ENCODE measurements around the gene F9.

Gene F9

GRCh38 chrX:139538907-139539790, 8.6 kb downstream of the F9 start:
- Histone ChIP-seq H3K27me3 (replicated peaks; ENCODE audit: control insufficient read depth, insufficient read depth, low read length, poor library complexity, severe bottlenecking) (no peaks in the 10 kb centered on the region), H3K36me3 (ENCODE audit: control insufficient read depth, insufficient read depth, low read length) (no peaks in the 10 kb centered on the region), H3K4me1 (ENCODE audit: control insufficient read depth, insufficient read depth, low read length, poor library complexity, severe bottlenecking) (no peaks in the 10 kb centered on the region), H3K4me3 (ENCODE audit: insufficient read depth, low read depth, low read length, poor library complexity, severe bottlenecking) (no peak overlapping the region), H3K9me3 (ENCODE audit: control insufficient read depth, low read length) (no peaks in the 10 kb centered on the region), H3K27ac (ENCODE audit: insufficient read depth, low read length, poor library complexity, severe bottlenecking) (no peak overlapping the region)
- DNase-seq, result no peak

- H3K9me3 ChIP-seq (ENCODE audit: control insufficient read depth, low read length), result no peaks in the 10 kb centered on the region
- H3K27ac ChIP-seq (ENCODE audit: insufficient read depth, low read length, poor library complexity, severe bottlenecking), result no peak overlapping the region
- no peaks in the 10 kb centered on the region for H3K27me3 ChIP-seq (replicated peaks; ENCODE audit: control insufficient read depth, insufficient read depth, low read length, poor library complexity, severe bottlenecking)
- no peaks in the 10 kb centered on the region for H3K4me1 ChIP-seq (ENCODE audit: control insufficient read depth, insufficient read depth, low read length, poor library complexity, severe bottlenecking)
- no peaks in the 10 kb centered on the region for H3K36me3 ChIP-seq (ENCODE audit: control insufficient read depth, insufficient read depth, low read length)
- H3K4me3 ChIP-seq (ENCODE audit: insufficient read depth, low read depth, low read length, poor library complexity, severe bottlenecking), result no peak overlapping the region
- DNase-seq, result no peak
These were observed 12.1 kb downstream of the F9 start for GRCh38 chrX:139542652-139543051.

GRCh38 chrX:139543920-139544319, 13.4 kb downstream of the F9 start:
- Histone ChIP-seq H3K4me1 (ENCODE audit: control insufficient read depth, insufficient read depth, low read length, poor library complexity, severe bottlenecking) (no peaks in the 10 kb centered on the region), H3K4me3 (ENCODE audit: insufficient read depth, low read depth, low read length, poor library complexity, severe bottlenecking) (no peak overlapping the region), H3K27ac (ENCODE audit: insufficient read depth, low read length, poor library complexity, severe bottlenecking) (no peak overlapping the region), H3K36me3 (ENCODE audit: control insufficient read depth, insufficient read depth, low read length) (no peaks in the 10 kb centered on the region), H3K9me3 (ENCODE audit: control insufficient read depth, low read length) (no peaks in the 10 kb centered on the region), H3K27me3 (replicated peaks; ENCODE audit: control insufficient read depth, insufficient read depth, low read length, poor library complexity, severe bottlenecking) (no peaks in the 10 kb centered on the region)
- DNase-seq, result no peak

- Histone ChIP-seq H3K27ac (ENCODE audit: insufficient read depth, low read length, poor library complexity, severe bottlenecking) (no peak overlapping the region), H3K27me3 (replicated peaks; ENCODE audit: control insufficient read depth, insufficient read depth, low read length, poor library complexity, severe bottlenecking) (no peaks in the 10 kb centered on the region), H3K36me3 (ENCODE audit: control insufficient read depth, insufficient read depth, low read length) (no peaks in the 10 kb centered on the region), H3K4me1 (ENCODE audit: control insufficient read depth, insufficient read depth, low read length, poor library complexity, severe bottlenecking) (no peaks in the 10 kb centered on the region), H3K9me3 (ENCODE audit: control insufficient read depth, low read length) (no peaks in the 10 kb centered on the region), H3K4me3 (ENCODE audit: insufficient read depth, low read depth, low read length, poor library complexity, severe bottlenecking) (no peak overlapping the region)
- no peak for DNase-seq
These were observed 14.1 kb downstream of the F9 start for GRCh38 chrX:139544591-139544990.

GRCh38 chrX:139554376-139554775, 23.8 kb downstream of the F9 start:
- Histone ChIP-seq H3K4me3 (ENCODE audit: insufficient read depth, low read depth, low read length, poor library complexity, severe bottlenecking) (no peak overlapping the region), H3K27me3 (replicated peaks; ENCODE audit: control insufficient read depth, insufficient read depth, low read length, poor library complexity, severe bottlenecking) (no peaks in the 10 kb centered on the region), H3K36me3 (ENCODE audit: control insufficient read depth, insufficient read depth, low read length) (no peaks in the 10 kb centered on the region), H3K4me1 (ENCODE audit: control insufficient read depth, insufficient read depth, low read length, poor library complexity, severe bottlenecking) (no peaks in the 10 kb centered on the region), H3K9me3 (ENCODE audit: control insufficient read depth, low read length) (no peaks in the 10 kb centered on the region), H3K27ac (ENCODE audit: insufficient read depth, low read length, poor library complexity, severe bottlenecking) (no peak overlapping the region)
- DNase-seq, result no peak

GRCh38 chrX:139554991-139555675, 24.6 kb downstream of the F9 start:
- no peak for DNase-seq
- Histone ChIP-seq H3K36me3 (ENCODE audit: control insufficient read depth, insufficient read depth, low read length) (no peaks in the 10 kb centered on the region), H3K4me3 (ENCODE audit: insufficient read depth, low read depth, low read length, poor library complexity, severe bottlenecking) (no peak overlapping the region), H3K27me3 (replicated peaks; ENCODE audit: control insufficient read depth, insufficient read depth, low read length, poor library complexity, severe bottlenecking) (no peaks in the 10 kb centered on the region), H3K4me1 (ENCODE audit: control insufficient read depth, insufficient read depth, low read length, poor library complexity, severe bottlenecking) (no peaks in the 10 kb centered on the region), H3K9me3 (ENCODE audit: control insufficient read depth, low read length) (no peaks in the 10 kb centered on the region), H3K27ac (ENCODE audit: insufficient read depth, low read length, poor library complexity, severe bottlenecking) (no peak overlapping the region)

GRCh38 chrX:139559383-139560042, 29.0 kb downstream of the F9 start:
- Histone ChIP-seq H3K4me3 (ENCODE audit: insufficient read depth, low read depth, low read length, poor library complexity, severe bottlenecking) (no peak overlapping the region), H3K36me3 (ENCODE audit: control insufficient read depth, insufficient read depth, low read length) (no peaks in the 10 kb centered on the region), H3K4me1 (ENCODE audit: control insufficient read depth, insufficient read depth, low read length, poor library complexity, severe bottlenecking) (no peaks in the 10 kb centered on the region), H3K27me3 (replicated peaks; ENCODE audit: control insufficient read depth, insufficient read depth, low read length, poor library complexity, severe bottlenecking) (no peaks in the 10 kb centered on the region), H3K9me3 (ENCODE audit: control insufficient read depth, low read length) (no peaks in the 10 kb centered on the region), H3K27ac (ENCODE audit: insufficient read depth, low read length, poor library complexity, severe bottlenecking) (no peak overlapping the region)
- no peak for DNase-seq

GRCh38 chrX:139560221-139560620, 29.7 kb downstream of the F9 start:
- Histone ChIP-seq H3K36me3 (ENCODE audit: control insufficient read depth, insufficient read depth, low read length) (no peaks in the 10 kb centered on the region), H3K9me3 (ENCODE audit: control insufficient read depth, low read length) (no peaks in the 10 kb centered on the region), H3K4me1 (ENCODE audit: control insufficient read depth, insufficient read depth, low read length, poor library complexity, severe bottlenecking) (no peaks in the 10 kb centered on the region), H3K27ac (ENCODE audit: insufficient read depth, low read length, poor library complexity, severe bottlenecking) (no peak overlapping the region), H3K4me3 (ENCODE audit: insufficient read depth, low read depth, low read length, poor library complexity, severe bottlenecking) (no peak overlapping the region), H3K27me3 (replicated peaks; ENCODE audit: control insufficient read depth, insufficient read depth, low read length, poor library complexity, severe bottlenecking) (no peaks in the 10 kb centered on the region)
- no peak for DNase-seq

- Histone ChIP-seq H3K9me3 (ENCODE audit: control insufficient read depth, low read length) (no peaks in the 10 kb centered on the region), H3K4me3 (ENCODE audit: insufficient read depth, low read depth, low read length, poor library complexity, severe bottlenecking) (no peak overlapping the region), H3K4me1 (ENCODE audit: control insufficient read depth, insufficient read depth, low read length, poor library complexity, severe bottlenecking) (no peaks in the 10 kb centered on the region), H3K27me3 (replicated peaks; ENCODE audit: control insufficient read depth, insufficient read depth, low read length, poor library complexity, severe bottlenecking) (no peaks in the 10 kb centered on the region), H3K36me3 (ENCODE audit: control insufficient read depth, insufficient read depth, low read length) (no peaks in the 10 kb centered on the region), H3K27ac (ENCODE audit: insufficient read depth, low read length, poor library complexity, severe bottlenecking) (no peak overlapping the region)
- no peak for DNase-seq
These were observed 32.7 kb downstream of the F9 start for GRCh38 chrX:139563251-139563650.

GRCh38 chrX:139566981-139567380, 36.4 kb downstream of the F9 start:
- no peaks in the 10 kb centered on the region for H3K27me3 ChIP-seq (replicated peaks; ENCODE audit: control insufficient read depth, insufficient read depth, low read length, poor library complexity, severe bottlenecking)
- H3K4me1 ChIP-seq (ENCODE audit: control insufficient read depth, insufficient read depth, low read length, poor library complexity, severe bottlenecking), result no peaks in the 10 kb centered on the region
- DNase-seq, result no peak
- H3K4me3 ChIP-seq (ENCODE audit: insufficient read depth, low read depth, low read length, poor library complexity, severe bottlenecking), result no peak overlapping the region
- H3K27ac ChIP-seq (ENCODE audit: insufficient read depth, low read length, poor library complexity, severe bottlenecking), result no peak overlapping the region
- H3K9me3 ChIP-seq (ENCODE audit: control insufficient read depth, low read length), result no peaks in the 10 kb centered on the region
- H3K36me3 ChIP-seq (ENCODE audit: control insufficient read depth, insufficient read depth, low read length), result no peaks in the 10 kb centered on the region
